ENCODE data around the gene TWNK. TPM values are rescaled to one million over a fixed set of nuclear protein-coding genes. Genes with fewer than 3 reads are reported as not detected.

TWNK gene
- total RNA-seq, 1 donor, result 2.0 TPM

- Histone ChIP-seq H3K4me3 (ENCODE audit: low read length) (peak overlapping the region; percentile 69), H3K4me1 (ENCODE audit: insufficient read depth, low read length) (peaks cover 39% of the 10 kb centered on the region), H3K9me3 (ENCODE audit: low read depth, low read length) (no peaks in the 10 kb centered on the region), H3K27me3 (ENCODE audit: insufficient read depth, low read length) (no peaks in the 10 kb centered on the region)
These were observed 11.0 kb downstream of the TWNK start for GRCh38 chr10:100998183-100998990.

GRCh38 chr10:100998991-100999741 is 11.8 kb downstream of the TWNK start:
- Histone ChIP-seq H3K4me1 (ENCODE audit: insufficient read depth, low read length) (peaks cover 39% of the 10 kb centered on the region), H3K9me3 (ENCODE audit: low read depth, low read length) (no peaks in the 10 kb centered on the region), H3K4me3 (ENCODE audit: low read length) (peak overlapping the region; percentile 69), H3K27me3 (ENCODE audit: insufficient read depth, low read length) (no peaks in the 10 kb centered on the region)

- Histone ChIP-seq H3K4me1 (ENCODE audit: insufficient read depth, low read length) (peaks cover 39% of the 10 kb centered on the region), H3K9me3 (ENCODE audit: low read depth, low read length) (no peaks in the 10 kb centered on the region), H3K4me3 (ENCODE audit: low read length) (peak within 1 kb of the TSS; percentile 69), H3K27me3 (ENCODE audit: insufficient read depth, low read length) (no peaks in the 10 kb centered on the region)
These were observed 12.4 kb downstream of the TWNK start, which contains the start of gene LZTS2 for GRCh38 chr10:100999742-101000126. Gene LZTS2 (plus strand): TSS chr10:100999808. CDS start chr10:101002539, 2,731 bp downstream.

- Histone ChIP-seq H3K9me3 (ENCODE audit: low read depth, low read length) (no peaks in the 10 kb centered on the region), H3K27me3 (ENCODE audit: insufficient read depth, low read length) (no peaks in the 10 kb centered on the region), H3K4me3 (ENCODE audit: low read length) (peak overlapping the region; percentile 34), H3K4me1 (ENCODE audit: insufficient read depth, low read length) (peaks cover 39% of the 10 kb centered on the region)
These were observed 13.0 kb downstream of the TWNK start for GRCh38 chr10:101000127-101000914.

- Histone ChIP-seq H3K4me3 (ENCODE audit: low read length) (no peak overlapping the region), H3K27me3 (ENCODE audit: insufficient read depth, low read length) (no peaks in the 10 kb centered on the region), H3K4me1 (ENCODE audit: insufficient read depth, low read length) (peaks cover 38% of the 10 kb centered on the region), H3K9me3 (ENCODE audit: low read depth, low read length) (no peaks in the 10 kb centered on the region)
These were observed 13.7 kb downstream of the TWNK start for GRCh38 chr10:101000915-101001658.

GRCh38 chr10:101001659-101002035 is 14.3 kb downstream of the TWNK start:
- H3K9me3 ChIP-seq (ENCODE audit: low read depth, low read length), result no peaks in the 10 kb centered on the region
- H3K4me1 ChIP-seq (ENCODE audit: insufficient read depth, low read length), result peaks cover 32% of the 10 kb centered on the region
- H3K27me3 ChIP-seq (ENCODE audit: insufficient read depth, low read length), result no peaks in the 10 kb centered on the region
- no peak overlapping the region for H3K4me3 ChIP-seq (ENCODE audit: low read length)

GRCh38 chr10:101002456-101002855 is 15.1 kb downstream of the TWNK start:
- Histone ChIP-seq H3K4me3 (ENCODE audit: low read length) (no peak overlapping the region), H3K4me1 (ENCODE audit: insufficient read depth, low read length) (peaks cover 29% of the 10 kb centered on the region), H3K27me3 (ENCODE audit: insufficient read depth, low read length) (no peaks in the 10 kb centered on the region), H3K9me3 (ENCODE audit: low read depth, low read length) (no peaks in the 10 kb centered on the region)

- Histone ChIP-seq H3K9me3 (ENCODE audit: low read depth, low read length) (no peaks in the 10 kb centered on the region), H3K27me3 (ENCODE audit: insufficient read depth, low read length) (no peaks in the 10 kb centered on the region), H3K4me3 (ENCODE audit: low read length) (no peak overlapping the region), H3K4me1 (ENCODE audit: insufficient read depth, low read length) (peaks cover 17% of the 10 kb centered on the region)
These were observed 16.4 kb downstream of the TWNK start for GRCh38 chr10:101003639-101004206.

GRCh38 chr10:101005361-101005760 is 18.0 kb downstream of the TWNK start:
- no peaks in the 10 kb centered on the region for H3K27me3 ChIP-seq (ENCODE audit: insufficient read depth, low read length)
- H3K9me3 ChIP-seq (ENCODE audit: low read depth, low read length), result no peaks in the 10 kb centered on the region
- no peak overlapping the region for H3K4me3 ChIP-seq (ENCODE audit: low read length)
- H3K4me1 ChIP-seq (ENCODE audit: insufficient read depth, low read length), result peaks cover 7% of the 10 kb centered on the region

GRCh38 chr10:101005869-101006567 is 18.7 kb downstream of the TWNK start:
- H3K4me3 ChIP-seq (ENCODE audit: low read length), result no peak overlapping the region
- no peaks in the 10 kb centered on the region for H3K27me3 ChIP-seq (ENCODE audit: insufficient read depth, low read length)
- peaks cover under 1% of the 10 kb centered on the region for H3K4me1 ChIP-seq (ENCODE audit: insufficient read depth, low read length)
- H3K9me3 ChIP-seq (ENCODE audit: low read depth, low read length), result no peaks in the 10 kb centered on the region

- Histone ChIP-seq H3K27me3 (ENCODE audit: insufficient read depth, low read length) (no peaks in the 10 kb centered on the region), H3K9me3 (ENCODE audit: low read depth, low read length) (no peaks in the 10 kb centered on the region), H3K4me3 (ENCODE audit: low read length) (no peak overlapping the region), H3K4me1 (ENCODE audit: insufficient read depth, low read length) (no peaks in the 10 kb centered on the region)
These were observed 19.3 kb downstream of the TWNK start for GRCh38 chr10:101006593-101007098.

- no peak overlapping the region for H3K4me3 ChIP-seq (ENCODE audit: low read length)
These were observed 19.9 kb downstream of the TWNK start for GRCh38 chr10:101007099-101007711.

More at GRCh38 chr10:101007099-101007711, 19.9 kb downstream of the TWNK start:
- Histone ChIP-seq H3K9me3 (ENCODE audit: low read depth, low read length) (no peaks in the 10 kb centered on the region), H3K27me3 (ENCODE audit: insufficient read depth, low read length) (no peaks in the 10 kb centered on the region), H3K4me1 (ENCODE audit: insufficient read depth, low read length) (no peaks in the 10 kb centered on the region)

Measured in mononuclear cell (primary cell).